Common myeloid progenitor, CD34-positive (primary cell): Measurements from ENCODE around the gene FAM227A.

ENCODE experiments used
- CTCF ChIA-PET: fragments of 350-600 bp; sonication (Branson Sonifier 250); formaldehyde crosslinking; loops from one replicate; lab custom pipeline; 2021; ENCODE audit warnings: antibody characterized with exemption; lab: Charles Lee
- POLR2A ChIA-PET: fragments of 350-600 bp; sonication (Branson Sonifier 250); formaldehyde crosslinking; loops from one replicate; lab custom pipeline; 2021; ENCODE audit warnings: antibody characterized with exemption; lab: Charles Lee
- DNase-seq, 3 donors: peaks; one replicate each; pipeline versions ENCODE4 v3.0.0 to v3.0.0-alpha.2; 2013
- H3K27ac ChIP-seq, 2 experiments: 1 replicate in 1 of 2; 2 replicates in 1 of 2; pipeline ENCODE4 v1.7.0; 2013; ENCODE audit warnings: inconsistent platforms in 2 of 2, low read length in 2 of 2, mild to moderate bottlenecking in 2 of 2, low read depth in 1 of 2, moderate library complexity in 1 of 2; ENCODE audit not compliant: severe bottlenecking in 2 of 2, insufficient read depth in 1 of 2, poor library complexity in 1 of 2
- H3K27me3 ChIP-seq, 5 experiments: replicated peaks in 2 of 5; 1 replicate in 3 of 5; 2 replicates in 2 of 5; pipeline versions ENCODE4 v1.6.1 to v1.7.0; 2013; ENCODE audit warnings: low read length in 4 of 5, mild to moderate bottlenecking in 2 of 5, moderate library complexity in 2 of 5, inconsistent platforms in 1 of 5; ENCODE audit not compliant: insufficient read depth in 5 of 5, control insufficient read depth in 4 of 5
- H3K36me3 ChIP-seq, 4 experiments: 1 replicate in 2 of 4; 2 replicates in 2 of 4; pipeline versions ENCODE4 v1.6.1 to v1.7.0; 2013; ENCODE audit warnings: low read length in 3 of 4, control low read depth in 1 of 4, mild to moderate bottlenecking in 1 of 4; ENCODE audit not compliant: control insufficient read depth in 4 of 4, insufficient read depth in 4 of 4
- H3K4me1 ChIP-seq, 4 experiments: 1 replicate in 3 of 4; 2 replicates in 1 of 4; pipeline versions ENCODE4 v1.6.1 to v1.7.1; 2013; ENCODE audit warnings: low read length in 3 of 4, mild to moderate bottlenecking in 3 of 4, control low read depth in 1 of 4, inconsistent platforms in 1 of 4, moderate library complexity in 1 of 4; ENCODE audit not compliant: control insufficient read depth in 4 of 4, insufficient read depth in 4 of 4; ENCODE audit errors: control extremely low read depth in 1 of 4
- H3K4me3 ChIP-seq, 7 experiments: 1 replicate in 4 of 7; 2 replicates in 3 of 7; pipeline versions ENCODE4 v1.5.1 to v1.7.0; 2013; ENCODE audit warnings: mild to moderate bottlenecking in 7 of 7, low read length in 6 of 7, moderate library complexity in 6 of 7, inconsistent platforms in 2 of 7, low read depth in 2 of 7, control low read depth in 1 of 7; ENCODE audit not compliant: insufficient read depth in 4 of 7, control insufficient read depth in 1 of 7; ENCODE audit errors: extremely low read depth in 1 of 7
- H3K9me3 ChIP-seq, 5 experiments: 1 replicate in 4 of 5; 2 replicates in 1 of 5; pipeline versions ENCODE4 v1.6.1 to v1.7.1; 2013; ENCODE audit warnings: low read length in 4 of 5, mild to moderate bottlenecking in 2 of 5, inconsistent platforms in 1 of 5, low read depth in 1 of 5, moderate library complexity in 1 of 5; ENCODE audit not compliant: control insufficient read depth in 4 of 5, insufficient read depth in 2 of 5; ENCODE audit errors: control extremely low read depth in 1 of 5
- WGBS: methylation state at CpG from one replicate; pipeline ENCODE4 v1.1.5; 2013; ENCODE audit not compliant: insufficient coverage; 5-methylcytosine and 5-hydroxymethylcytosine counted together

FAM227A gene

DNA sequence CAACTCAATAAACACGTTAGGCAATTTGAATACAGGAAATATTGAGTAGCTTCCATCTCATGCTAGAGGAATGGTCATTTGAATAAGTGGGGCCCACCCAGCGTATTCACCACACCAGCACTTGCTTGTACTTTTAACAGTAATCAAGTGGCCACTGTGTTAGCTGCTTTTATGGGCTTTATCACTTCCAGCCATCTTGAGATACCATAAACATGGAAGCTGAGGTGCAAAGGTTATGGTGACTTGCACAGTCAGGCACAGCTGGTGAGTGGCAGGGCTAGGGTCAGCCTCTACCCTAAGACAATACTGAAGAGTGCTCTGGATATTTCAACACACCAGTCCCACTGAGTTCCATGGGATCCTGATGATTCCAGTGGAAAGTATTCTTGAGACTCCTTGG, 37.9 kb upstream of the FAM227A start:
- ChIA-PET POLR2A (interaction anchor here (1.1 kb wide), 1 partner anchor 12 kb away, joined by 3 read pairs; the partner anchor contains the start of gene TOMM22), CTCF (interaction anchor here (1.6 kb wide), 1 partner anchor 12 kb away, joined by 5 read pairs; the partner anchor contains the start of gene TOMM22)
- WGBS, result 90% methylated on average over 2 of the region's 2 CpGs
- Histone ChIP-seq H3K4me1 (peaks cover under 1 to 32% (median 25%) of the 10 kb centered on the region in 4 experiments), H3K9me3 (no peaks in the 10 kb centered on the region), H3K36me3 (peaks cover 0 to 33% (median 8%) of the 10 kb centered on the region in 4 experiments), H3K27me3 (no peaks in the 10 kb centered on the region), H3K27ac (no peak overlapping the region), H3K4me3 (no peak overlapping the region)
- no peak for DNase-seq

DNA sequence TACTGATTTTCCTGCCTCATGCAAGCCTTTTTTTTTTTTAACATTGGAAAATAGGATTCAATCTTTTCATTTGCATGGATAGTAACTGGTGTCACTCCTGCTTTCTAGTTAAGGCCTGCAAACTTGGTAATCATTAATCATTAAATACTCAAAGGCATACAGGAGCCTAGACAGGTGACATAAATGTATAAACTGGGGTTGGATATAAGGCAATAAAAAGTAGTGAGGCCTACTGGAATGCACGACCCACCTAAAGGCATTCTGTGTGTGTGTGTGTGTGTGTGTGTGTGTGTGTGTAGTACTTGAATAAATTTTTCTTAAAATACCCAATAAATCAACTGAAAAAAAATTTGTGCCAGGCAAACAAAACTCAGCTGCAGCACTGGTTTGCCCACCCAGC, 33.5 kb upstream of the FAM227A start:
- Histone ChIP-seq H3K27me3 (no peaks in the 10 kb centered on the region), H3K4me1 (no peaks in the 10 kb centered on the region), H3K9me3 (no peaks in the 10 kb centered on the region), H3K36me3 (peaks cover 4 to 72% (median 40%) of the 10 kb centered on the region in 4 experiments), H3K4me3 (no peak overlapping the region), H3K27ac (no peak overlapping the region)
- no CpG with 5 or more reads among the region's 1 CpG for WGBS
- ChIA-PET POLR2A (interaction anchor here (0.7 to 1.0 kb wide), 2 partner anchors 9 to 656 kb away, joined by 3 to 4 read pairs; no protein-coding TSS in a partner anchor), CTCF (interaction anchor here (1.0 kb wide), 1 partner anchor 10 kb away, joined by 5 read pairs; no protein-coding TSS in a partner anchor)
- DNase-seq, result no peak

DNA sequence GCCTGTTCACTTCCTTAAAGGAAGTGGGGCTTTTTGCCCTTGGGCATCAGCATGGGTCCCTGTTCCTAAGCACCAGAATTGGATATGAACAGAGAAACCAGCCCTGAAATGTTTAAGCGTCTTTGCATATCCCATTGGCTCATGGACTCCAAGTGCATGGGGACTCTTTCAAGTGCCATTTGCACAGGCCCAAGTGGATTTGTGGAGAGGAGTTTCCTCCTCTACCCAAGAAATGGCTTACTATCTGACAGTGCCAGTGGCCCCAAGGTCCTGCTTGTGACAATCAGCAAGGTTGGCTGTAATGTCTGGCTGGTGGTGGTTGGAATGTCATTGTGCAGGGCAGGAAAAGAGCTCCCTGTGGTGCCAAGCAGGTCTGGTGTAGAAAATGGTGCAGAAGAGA, 29.6 kb upstream of the FAM227A start:
- peaks cover 5 to 65% (median 51%) of the 10 kb centered on the region in 4 experiments for H3K36me3 ChIP-seq
- no peak overlapping the region for H3K4me3 ChIP-seq
- WGBS, result 100% methylated on average over 1 of the region's 1 CpG
- no peak overlapping the region for H3K27ac ChIP-seq
- no peaks in the 10 kb centered on the region for H3K9me3 ChIP-seq
- ChIA-PET CTCF (interaction anchor here (1.1 kb wide), 1 partner anchor 11 kb away, joined by 3 read pairs; no protein-coding TSS in a partner anchor), POLR2A (no interaction called here)
- H3K4me1 ChIP-seq, result peaks cover 6 to 13% (median 10%) of the 10 kb centered on the region in 4 experiments
- DNase-seq, result no peak
- no peaks in the 10 kb centered on the region for H3K27me3 ChIP-seq

DNA sequence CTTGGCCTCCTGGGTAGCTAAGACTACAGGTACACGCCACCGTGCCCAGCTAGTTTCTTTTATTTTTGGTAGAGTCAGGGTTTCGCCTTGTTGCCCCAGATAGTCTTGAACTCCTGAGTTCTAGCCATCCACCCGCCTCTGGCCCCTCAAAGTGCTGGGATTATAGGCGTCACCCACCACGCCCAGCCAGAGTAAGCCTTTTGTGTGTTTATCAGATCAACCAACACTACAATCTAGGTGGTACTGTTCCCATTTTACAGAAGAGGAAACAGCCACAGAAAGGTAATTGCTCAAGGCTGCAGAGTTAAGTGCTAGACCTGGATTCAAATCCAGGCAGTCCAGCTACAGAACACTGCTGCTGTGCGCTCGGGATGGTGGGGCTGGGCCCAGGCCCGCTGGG, 28.7 kb upstream of the FAM227A start:
- POLR2A ChIA-PET, result no interaction called here
- WGBS, result 98% methylated on average over 8 of the region's 9 CpGs
- H3K27me3 ChIP-seq, result no peaks in the 10 kb centered on the region
- CTCF ChIA-PET, result interaction anchor here (4.1 kb wide), 1 partner anchor 14 kb away, joined by 40 read pairs; no protein-coding TSS in a partner anchor
- no peaks in the 10 kb centered on the region for H3K9me3 ChIP-seq
- DNase-seq, result no peak
- H3K4me1 ChIP-seq, result peaks cover 6 to 13% (median 10%) of the 10 kb centered on the region in 4 experiments
- H3K27ac ChIP-seq, result no peak overlapping the region
- H3K36me3 ChIP-seq, result peaks cover 5 to 62% (median 51%) of the 10 kb centered on the region in 4 experiments
- H3K4me3 ChIP-seq, result no peak overlapping the region

DNA sequence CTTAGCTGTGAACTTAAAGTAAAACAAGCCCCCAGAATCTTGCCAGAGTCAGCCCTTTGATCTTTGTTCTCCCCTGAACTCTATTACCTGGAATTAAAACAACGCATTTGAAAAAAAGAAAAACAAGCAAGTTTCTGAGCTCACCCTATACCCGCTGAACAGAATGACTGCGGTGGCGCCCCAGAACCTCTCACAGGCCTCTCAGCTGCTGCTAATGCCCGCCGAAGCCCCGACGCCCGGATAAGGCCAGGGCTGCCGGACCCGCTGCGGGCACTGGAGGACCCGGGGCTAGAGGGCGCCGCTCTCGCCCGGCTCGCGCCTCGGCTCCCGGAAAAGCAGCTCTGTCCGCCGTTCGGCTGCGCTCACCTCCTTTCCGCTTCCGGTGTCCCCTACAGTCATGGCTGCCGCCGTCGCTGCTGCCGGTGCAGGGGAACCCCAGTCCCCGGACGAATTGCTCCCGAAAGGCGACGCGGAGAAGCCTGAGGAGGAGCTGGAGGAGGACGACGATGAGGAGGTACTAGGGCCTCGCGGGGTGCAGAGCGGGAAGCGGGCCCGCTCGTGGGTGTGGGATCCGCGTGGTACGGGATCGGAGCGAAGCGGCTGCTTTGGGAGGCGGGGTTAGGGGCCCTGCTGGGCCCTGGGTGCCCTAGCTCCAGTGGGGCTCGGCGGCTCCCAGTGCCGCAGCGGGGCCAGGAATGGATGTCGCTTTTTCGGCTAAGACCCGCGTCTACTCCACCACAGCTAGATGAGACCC, 25.6 kb upstream of the FAM227A start, which contains the start of gene TOMM22:
TOMM22 (plus strand) TSS at position 376 of the 754 bp plus-strand sequence; CDS start at position 398, 22 bp downstream.
- 0% methylated on average over 53 of the region's 60 CpGs for WGBS
- Histone ChIP-seq H3K4me1 (peaks cover 6 to 13% (median 10%) of the 10 kb centered on the region in 4 experiments), H3K36me3 (peaks cover 3 to 36% (median 32%) of the 10 kb centered on the region in 4 experiments), H3K27me3 (no peaks in the 10 kb centered on the region), H3K27ac (peak within 1 kb of the TSS; percentile 68 to 86), H3K4me3 (peak within 1 kb of the TSS; percentile 84 to 99 (median 98)), H3K9me3 (no peaks in the 10 kb centered on the region)
- CTCF ChIA-PET, result interaction anchor here (0.6 to 4.1 kb wide), 7 partner anchors 10 to 268 kb away, joined by 3 to 40 read pairs (median 5); partner anchors contain the start of genes CBY1 and FAM227A
- DNase-seq, result peak; percentile 79 to 87 (median 84)
- POLR2A ChIA-PET, result interaction anchor here (0.7 to 1.7 kb wide), 4 partner anchors 12 to 43 kb away, joined by 3 to 7 read pairs (median 4); partner anchors contain the start of gene GTPBP1

DNA sequence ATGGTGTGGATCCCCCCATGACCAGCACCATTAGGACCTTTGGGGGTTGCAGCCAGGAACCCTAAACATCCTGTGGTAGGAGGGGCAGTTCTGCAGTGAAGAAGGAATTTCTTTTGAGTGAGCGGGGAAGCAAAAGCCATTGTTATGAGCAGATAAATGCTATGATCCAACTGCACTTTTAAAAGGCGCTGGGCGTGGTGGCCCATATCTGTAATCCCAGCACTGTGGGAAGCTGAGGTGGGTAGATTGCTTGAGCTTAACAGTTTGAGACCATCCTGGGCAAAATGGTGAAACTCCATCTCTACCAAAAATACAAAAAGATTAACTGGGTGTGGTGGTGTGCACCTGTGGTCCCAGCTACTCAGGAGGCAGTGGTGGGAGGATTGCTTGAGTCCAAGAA, 19.6 kb upstream of the FAM227A start:
- Histone ChIP-seq H3K4me1 (no peaks in the 10 kb centered on the region), H3K27ac (no peak overlapping the region), H3K4me3 (no peak overlapping the region), H3K27me3 (no peaks in the 10 kb centered on the region), H3K9me3 (no peaks in the 10 kb centered on the region), H3K36me3 (peaks cover 9 to 30% (median 17%) of the 10 kb centered on the region in 4 experiments)
- WGBS, result 95% methylated on average over 3 of the region's 3 CpGs
- ChIA-PET POLR2A (no interaction called here), CTCF (no interaction called here)
- no peak for DNase-seq
